ENCODE data around the gene CRHBP.

Gene CRHBP

DNA sequence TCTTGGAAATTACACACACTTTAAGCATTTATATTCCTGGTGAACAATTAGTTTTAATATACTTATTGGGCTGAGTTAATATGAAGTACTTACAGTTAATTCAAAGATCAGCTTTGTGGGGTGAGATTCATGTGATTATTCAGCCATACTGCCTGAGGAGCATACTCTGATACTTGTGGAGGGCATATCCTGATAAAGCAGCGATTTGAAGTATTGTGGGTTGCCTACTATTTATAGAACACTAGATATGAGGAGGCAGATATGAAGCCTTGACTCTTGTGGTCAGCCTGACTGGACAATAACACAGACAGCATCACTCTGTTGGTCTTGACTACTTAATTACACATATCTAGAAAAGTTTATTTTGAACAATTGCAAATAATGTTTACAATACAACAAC, 50.4 kb downstream of the CRHBP start:
- ATAC-seq, result no peak
- TF ChIP-seq ZNF565 (CRISPR knock-in tag; conservative IDR thresholded peaks at IDR 0.05; ENCODE audit: low read depth), result no peak
- no peak for TF ChIP-seq ZC3H10 (CRISPR knock-in tag; IDR thresholded peaks at IDR 0.05)
- TF ChIP-seq, protein P1, sequence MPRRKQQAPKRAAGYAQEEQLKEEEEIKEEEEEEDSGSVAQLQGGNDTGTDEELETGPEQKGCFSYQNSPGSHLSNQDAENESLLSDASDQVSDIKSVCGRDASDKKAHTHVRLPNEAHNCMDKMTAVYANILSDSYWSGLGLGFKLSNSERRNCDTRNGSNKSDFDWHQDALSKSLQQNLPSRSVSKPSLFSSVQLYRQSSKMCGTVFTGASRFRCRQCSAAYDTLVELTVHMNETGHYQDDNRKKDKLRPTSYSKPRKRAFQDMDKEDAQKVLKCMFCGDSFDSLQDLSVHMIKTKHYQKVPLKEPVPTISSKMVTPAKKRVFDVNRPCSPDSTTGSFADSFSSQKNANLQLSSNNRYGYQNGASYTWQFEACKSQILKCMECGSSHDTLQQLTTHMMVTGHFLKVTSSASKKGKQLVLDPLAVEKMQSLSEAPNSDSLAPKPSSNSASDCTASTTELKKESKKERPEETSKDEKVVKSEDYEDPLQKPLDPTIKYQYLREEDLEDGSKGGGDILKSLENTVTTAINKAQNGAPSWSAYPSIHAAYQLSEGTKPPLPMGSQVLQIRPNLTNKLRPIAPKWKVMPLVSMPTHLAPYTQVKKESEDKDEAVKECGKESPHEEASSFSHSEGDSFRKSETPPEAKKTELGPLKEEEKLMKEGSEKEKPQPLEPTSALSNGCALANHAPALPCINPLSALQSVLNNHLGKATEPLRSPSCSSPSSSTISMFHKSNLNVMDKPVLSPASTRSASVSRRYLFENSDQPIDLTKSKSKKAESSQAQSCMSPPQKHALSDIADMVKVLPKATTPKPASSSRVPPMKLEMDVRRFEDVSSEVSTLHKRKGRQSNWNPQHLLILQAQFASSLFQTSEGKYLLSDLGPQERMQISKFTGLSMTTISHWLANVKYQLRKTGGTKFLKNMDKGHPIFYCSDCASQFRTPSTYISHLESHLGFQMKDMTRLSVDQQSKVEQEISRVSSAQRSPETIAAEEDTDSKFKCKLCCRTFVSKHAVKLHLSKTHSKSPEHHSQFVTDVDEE (CRISPR knock-in tag; IDR thresholded peaks at IDR 0.05), result no peak
- TF ChIP-seq, protein P2, sequence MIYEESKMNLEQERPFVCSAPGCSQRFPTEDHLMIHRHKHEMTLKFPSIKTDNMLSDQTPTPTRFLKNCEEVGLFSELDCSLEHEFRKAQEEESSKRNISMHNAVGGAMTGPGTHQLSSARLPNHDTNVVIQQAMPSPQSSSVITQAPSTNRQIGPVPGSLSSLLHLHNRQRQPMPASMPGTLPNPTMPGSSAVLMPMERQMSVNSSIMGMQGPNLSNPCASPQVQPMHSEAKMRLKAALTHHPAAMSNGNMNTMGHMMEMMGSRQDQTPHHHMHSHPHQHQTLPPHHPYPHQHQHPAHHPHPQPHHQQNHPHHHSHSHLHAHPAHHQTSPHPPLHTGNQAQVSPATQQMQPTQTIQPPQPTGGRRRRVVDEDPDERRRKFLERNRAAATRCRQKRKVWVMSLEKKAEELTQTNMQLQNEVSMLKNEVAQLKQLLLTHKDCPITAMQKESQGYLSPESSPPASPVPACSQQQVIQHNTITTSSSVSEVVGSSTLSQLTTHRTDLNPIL (CRISPR knock-in tag; IDR thresholded peaks at IDR 0.05; ENCODE audit: low read depth), result no peak
- TF ChIP-seq SNAI2 (CRISPR knock-in tag; IDR thresholded peaks at IDR 0.05), result no peak
- no peak for TF ChIP-seq BACH2 (CRISPR knock-in tag; IDR thresholded peaks at IDR 0.05; ENCODE audit: borderline replicate concordance)
- no peak for TF ChIP-seq OSR1 (CRISPR knock-in tag; IDR thresholded peaks at IDR 0.05)
- TF ChIP-seq CSDC2 (CRISPR knock-in tag; IDR thresholded peaks at IDR 0.05), result no peak
- no peak for TF ChIP-seq ARNTL (CRISPR knock-in tag; IDR thresholded peaks at IDR 0.05; ENCODE audit: borderline replicate concordance, low read depth)
- no peak for TF ChIP-seq ZNF70 (CRISPR knock-in tag; IDR thresholded peaks at IDR 0.05)
- no peak for TF ChIP-seq ZNF8 (CRISPR knock-in tag; IDR thresholded peaks at IDR 0.05)
- TF ChIP-seq, protein P3, sequence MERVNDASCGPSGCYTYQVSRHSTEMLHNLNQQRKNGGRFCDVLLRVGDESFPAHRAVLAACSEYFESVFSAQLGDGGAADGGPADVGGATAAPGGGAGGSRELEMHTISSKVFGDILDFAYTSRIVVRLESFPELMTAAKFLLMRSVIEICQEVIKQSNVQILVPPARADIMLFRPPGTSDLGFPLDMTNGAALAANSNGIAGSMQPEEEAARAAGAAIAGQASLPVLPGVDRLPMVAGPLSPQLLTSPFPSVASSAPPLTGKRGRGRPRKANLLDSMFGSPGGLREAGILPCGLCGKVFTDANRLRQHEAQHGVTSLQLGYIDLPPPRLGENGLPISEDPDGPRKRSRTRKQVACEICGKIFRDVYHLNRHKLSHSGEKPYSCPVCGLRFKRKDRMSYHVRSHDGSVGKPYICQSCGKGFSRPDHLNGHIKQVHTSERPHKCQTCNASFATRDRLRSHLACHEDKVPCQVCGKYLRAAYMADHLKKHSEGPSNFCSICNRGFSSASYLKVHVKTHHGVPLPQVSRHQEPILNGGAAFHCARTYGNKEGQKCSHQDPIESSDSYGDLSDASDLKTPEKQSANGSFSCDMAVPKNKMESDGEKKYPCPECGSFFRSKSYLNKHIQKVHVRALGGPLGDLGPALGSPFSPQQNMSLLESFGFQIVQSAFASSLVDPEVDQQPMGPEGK (CRISPR knock-in tag; IDR thresholded peaks at IDR 0.05; ENCODE audit: borderline replicate concordance), result no peak
- TF ChIP-seq ZFP3 (CRISPR knock-in tag; IDR thresholded peaks at IDR 0.05), result no peak
- TF ChIP-seq, protein P4, sequence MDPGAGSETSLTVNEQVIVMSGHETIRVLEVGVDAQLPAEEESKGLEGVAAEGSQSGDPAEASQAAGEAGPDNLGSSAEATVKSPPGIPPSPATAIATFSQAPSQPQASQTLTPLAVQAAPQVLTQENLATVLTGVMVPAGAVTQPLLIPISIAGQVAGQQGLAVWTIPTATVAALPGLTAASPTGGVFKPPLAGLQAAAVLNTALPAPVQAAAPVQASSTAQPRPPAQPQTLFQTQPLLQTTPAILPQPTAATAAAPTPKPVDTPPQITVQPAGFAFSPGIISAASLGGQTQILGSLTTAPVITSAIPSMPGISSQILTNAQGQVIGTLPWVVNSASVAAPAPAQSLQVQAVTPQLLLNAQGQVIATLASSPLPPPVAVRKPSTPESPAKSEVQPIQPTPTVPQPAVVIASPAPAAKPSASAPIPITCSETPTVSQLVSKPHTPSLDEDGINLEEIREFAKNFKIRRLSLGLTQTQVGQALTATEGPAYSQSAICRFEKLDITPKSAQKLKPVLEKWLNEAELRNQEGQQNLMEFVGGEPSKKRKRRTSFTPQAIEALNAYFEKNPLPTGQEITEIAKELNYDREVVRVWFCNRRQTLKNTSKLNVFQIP (CRISPR knock-in tag; IDR thresholded peaks at IDR 0.05; ENCODE audit: borderline replicate concordance, low read depth), result no peak
- no peak for TF ChIP-seq ESRRG (CRISPR knock-in tag; IDR thresholded peaks at IDR 0.05)
- TF ChIP-seq, protein P5, sequence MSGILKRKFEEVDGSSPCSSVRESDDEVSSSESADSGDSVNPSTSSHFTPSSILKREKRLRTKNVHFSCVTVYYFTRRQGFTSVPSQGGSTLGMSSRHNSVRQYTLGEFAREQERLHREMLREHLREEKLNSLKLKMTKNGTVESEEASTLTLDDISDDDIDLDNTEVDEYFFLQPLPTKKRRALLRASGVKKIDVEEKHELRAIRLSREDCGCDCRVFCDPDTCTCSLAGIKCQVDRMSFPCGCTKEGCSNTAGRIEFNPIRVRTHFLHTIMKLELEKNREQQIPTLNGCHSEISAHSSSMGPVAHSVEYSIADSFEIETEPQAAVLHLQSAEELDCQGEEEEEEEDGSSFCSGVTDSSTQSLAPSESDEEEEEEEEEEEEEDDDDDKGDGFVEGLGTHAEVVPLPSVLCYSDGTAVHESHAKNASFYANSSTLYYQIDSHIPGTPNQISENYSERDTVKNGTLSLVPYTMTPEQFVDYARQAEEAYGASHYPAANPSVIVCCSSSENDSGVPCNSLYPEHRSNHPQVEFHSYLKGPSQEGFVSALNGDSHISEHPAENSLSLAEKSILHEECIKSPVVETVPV (CRISPR knock-in tag; IDR thresholded peaks at IDR 0.05), result no peak
- no peak for TF ChIP-seq TCF4 (CRISPR knock-in tag; IDR thresholded peaks at IDR 0.05; ENCODE audit: borderline replicate concordance)
- TF ChIP-seq RARB (CRISPR knock-in tag; IDR thresholded peaks at IDR 0.05), result no peak
- TF ChIP-seq PPARA (CRISPR knock-in tag; IDR thresholded peaks at IDR 0.05; ENCODE audit: borderline replicate concordance), result no peak
- TF ChIP-seq ZFP30 (CRISPR knock-in tag; IDR thresholded peaks at IDR 0.05), result no peak

DNA sequence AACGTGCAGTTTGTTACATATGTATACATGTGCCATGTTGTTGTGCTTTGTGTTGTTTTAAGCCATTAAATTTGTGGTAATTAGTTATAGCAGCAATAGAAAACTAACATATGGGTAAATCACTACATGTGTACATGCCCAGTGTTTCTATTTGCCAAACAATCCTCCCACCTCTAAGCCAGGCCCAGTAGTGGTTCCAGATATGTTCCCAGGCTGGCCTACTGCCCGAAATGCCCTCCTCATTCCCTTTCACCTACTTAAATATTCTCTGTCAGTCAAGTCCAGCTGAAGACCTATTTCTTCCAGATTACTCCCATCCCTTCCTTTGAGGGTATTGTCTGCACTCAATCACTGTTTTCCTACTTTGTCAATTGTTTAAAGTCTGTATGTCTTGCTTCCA, 53.3 kb downstream of the CRHBP start:
- TF ChIP-seq ZNF70 (CRISPR knock-in tag; IDR thresholded peaks at IDR 0.05) (no peak), CSDC2 (CRISPR knock-in tag; IDR thresholded peaks at IDR 0.05) (no peak), PPARA (CRISPR knock-in tag; IDR thresholded peaks at IDR 0.05; ENCODE audit: borderline replicate concordance) (no peak), ZC3H10 (CRISPR knock-in tag; IDR thresholded peaks at IDR 0.05) (no peak), GLIS3 (CRISPR knock-in tag; IDR thresholded peaks at IDR 0.05) (no peak)
- no peak for ATAC-seq

DNA sequence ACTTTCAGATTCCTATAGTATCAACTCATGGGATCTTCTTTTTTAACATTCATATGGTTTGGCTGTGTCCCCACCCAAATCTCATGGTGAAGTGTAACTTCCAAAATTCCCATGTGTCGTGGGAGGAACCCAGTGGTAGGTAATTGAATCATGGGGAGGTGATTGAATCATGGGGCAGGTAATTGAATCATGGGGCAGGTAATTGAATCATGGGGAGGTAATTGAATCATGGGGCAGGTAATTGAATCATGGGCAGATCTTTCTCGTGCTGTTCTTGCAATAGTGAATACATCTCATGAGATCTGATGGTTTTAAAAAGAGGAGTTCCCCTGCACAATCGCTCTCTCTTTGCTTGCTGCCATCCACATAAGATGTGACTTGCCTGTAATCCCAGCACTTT, 55.6 kb downstream of the CRHBP start:
- no peak; the same call in 2 of the 3 replicates for ATAC-seq
- TF ChIP-seq, protein P4 (CRISPR knock-in tag; IDR thresholded peaks at IDR 0.05; ENCODE audit: borderline replicate concordance, low read depth), result peak; percentile 69; the same call in 1 of the 2 replicates
- TF ChIP-seq ISL1 (CRISPR knock-in tag; IDR thresholded peaks at IDR 0.05) (peak; percentile 86), ZFP3 (CRISPR knock-in tag; IDR thresholded peaks at IDR 0.05) (0 out of 2 replicates have a peak, but pooled peaks have one; percentile 43), ESRRG (CRISPR knock-in tag; IDR thresholded peaks at IDR 0.05) (0 out of 2 replicates have a peak, but pooled peaks have one; percentile 56), ZNF70 (CRISPR knock-in tag; IDR thresholded peaks at IDR 0.05) (no peak), RARB (CRISPR knock-in tag; IDR thresholded peaks at IDR 0.05) (no peak), CSDC2 (CRISPR knock-in tag; IDR thresholded peaks at IDR 0.05) (0 out of 2 replicates have a peak, but pooled peaks have one; percentile 57), ZNF565 (CRISPR knock-in tag; conservative IDR thresholded peaks at IDR 0.05; ENCODE audit: low read depth) (no peak), ZFP30 (CRISPR knock-in tag; IDR thresholded peaks at IDR 0.05) (peak; percentile 9; the same call in 1 of the 2 replicates), GLIS3 (CRISPR knock-in tag; IDR thresholded peaks at IDR 0.05) (peak; percentile 89), BACH2 (CRISPR knock-in tag; IDR thresholded peaks at IDR 0.05; ENCODE audit: borderline replicate concordance) (no peak), PPARA (CRISPR knock-in tag; IDR thresholded peaks at IDR 0.05; ENCODE audit: borderline replicate concordance) (no peak), ZNF8 (CRISPR knock-in tag; IDR thresholded peaks at IDR 0.05) (no peak), SNAI2 (CRISPR knock-in tag; IDR thresholded peaks at IDR 0.05) (no peak)
- TF ChIP-seq, protein P5 (CRISPR knock-in tag; IDR thresholded peaks at IDR 0.05), result no peak
- TF ChIP-seq, protein P2 (CRISPR knock-in tag; IDR thresholded peaks at IDR 0.05; ENCODE audit: low read depth), result peak; percentile 61; the same call in 1 of the 2 replicates

Data from SK-N-SH treated with all-trans-retinoic acid at 6 μM for 48 hours (cell line).